ENCODE measurements around the gene ACOT9.
"Not testable (repeated sequence)": the region's sequence is repeated elsewhere in the genome, so short reads cannot be mapped to it uniquely, and the experiment has no call there.

ACOT9 gene

GRCh38 chrX:23765868-23766267 is 22.8 kb upstream of the ACOT9 start:
- no peak for DNase-seq (ENCODE audit: low spot score)

- no peak for DNase-seq (ENCODE audit: low spot score)
These were observed 22.4 kb upstream of the ACOT9 start for GRCh38 chrX:23765449-23765848.

GRCh38 chrX:23764188-23764984 is 21.3 kb upstream of the ACOT9 start:
- DNase-seq (ENCODE audit: low spot score): no peak

- DNase-seq (ENCODE audit: low spot score): no peak
These were observed 16.7 kb upstream of the ACOT9 start for GRCh38 chrX:23759821-23760220.

GRCh38 chrX:23756165-23756564 is 13.1 kb upstream of the ACOT9 start:
- peak; percentile 56 for DNase-seq (ENCODE audit: low spot score)

GRCh38 chrX:23754664-23755063 is 11.6 kb upstream of the ACOT9 start:
- DNase-seq (ENCODE audit: low spot score): no peak

GRCh38 chrX:23752740-23753415 is 9.8 kb upstream of the ACOT9 start:
- DNase-seq (ENCODE audit: low spot score): no peak

GRCh38 chrX:23749576-23749975 is 6.5 kb upstream of the ACOT9 start:
- DNase-seq (ENCODE audit: low spot score): no peak

- DNase-seq (ENCODE audit: low spot score): no peak
These were observed 6.1 kb upstream of the ACOT9 start for GRCh38 chrX:23749129-23749528.

GRCh38 chrX:23745786-23746185 is 2.7 kb upstream of the ACOT9 start:
- DNase-seq (ENCODE audit: low spot score): no peak

- not testable (repeated sequence) for DNase-seq (ENCODE audit: low spot score)
These were observed 521 bp upstream of the ACOT9 start for GRCh38 chrX:23743623-23743971.

GRCh38 chrX:23742174-23742696 is 841 bp downstream of the ACOT9 start:
- DNase-seq (ENCODE audit: low spot score): no peak

- no peak for DNase-seq (ENCODE audit: low spot score)
These were observed 5.7 kb downstream of the ACOT9 start for GRCh38 chrX:23737413-23737812.

- no peak for DNase-seq (ENCODE audit: low spot score)
These were observed 7.0 kb downstream of the ACOT9 start for GRCh38 chrX:23736030-23736429.

- peak; percentile 14 for DNase-seq (ENCODE audit: low spot score)
These were observed 10.4 kb downstream of the ACOT9 start for GRCh38 chrX:23732704-23733103.

GRCh38 chrX:23731951-23732350 is 11.1 kb downstream of the ACOT9 start:
- DNase-seq (ENCODE audit: low spot score): no peak

- no peak for DNase-seq (ENCODE audit: low spot score)
These were observed 13.9 kb downstream of the ACOT9 start for GRCh38 chrX:23729214-23729613.

GRCh38 chrX:23727206-23727605 is 15.9 kb downstream of the ACOT9 start:
- no peak for DNase-seq (ENCODE audit: low spot score)

GRCh38 chrX:23726191-23726590 is 16.9 kb downstream of the ACOT9 start:
- DNase-seq (ENCODE audit: low spot score): no peak

GRCh38 chrX:23720117-23720677 is 22.9 kb downstream of the ACOT9 start:
- no peak for DNase-seq (ENCODE audit: low spot score)

- no peak for DNase-seq (ENCODE audit: low spot score)
These were observed 37.8 kb downstream of the ACOT9 start for GRCh38 chrX:23705235-23705634.

GRCh38 chrX:23704673-23705206 is 38.3 kb downstream of the ACOT9 start:
- no peak for DNase-seq (ENCODE audit: low spot score)
